SK-MEL-5 (cell line): ENCODE measurements around the gene SOD3. TPM values are rescaled to one million over a fixed set of nuclear protein-coding genes. Genes with fewer than 3 reads are reported as not detected.

Experiments
- DNase-seq: peaks from one replicate; pipeline ENCODE4 v3.0.0-alpha.2; 2016; ENCODE audit warnings: low read depth, low spot score
- in situ Hi-C: cut with HindIII; loops from 2 replicates; pipeline ENCODE4 v1.10.0; 2016; ENCODE audit warnings: low sequenced_read_pairs, high pct_unique_total_duplicates, low pct_unique_long_range_greater_than_20kb
- total RNA-seq: library from RNA; depleted of rRNA; stranded (reverse); fragments of >200 nt; shearing (Covaris generic); gene quantifications from 2 replicates; pipeline ENCODE4 v1.2.3, GENCODE V29; 2014

Gene SOD3
- total RNA-seq, 1 experiment from 2014 or later: not detected

DNA sequence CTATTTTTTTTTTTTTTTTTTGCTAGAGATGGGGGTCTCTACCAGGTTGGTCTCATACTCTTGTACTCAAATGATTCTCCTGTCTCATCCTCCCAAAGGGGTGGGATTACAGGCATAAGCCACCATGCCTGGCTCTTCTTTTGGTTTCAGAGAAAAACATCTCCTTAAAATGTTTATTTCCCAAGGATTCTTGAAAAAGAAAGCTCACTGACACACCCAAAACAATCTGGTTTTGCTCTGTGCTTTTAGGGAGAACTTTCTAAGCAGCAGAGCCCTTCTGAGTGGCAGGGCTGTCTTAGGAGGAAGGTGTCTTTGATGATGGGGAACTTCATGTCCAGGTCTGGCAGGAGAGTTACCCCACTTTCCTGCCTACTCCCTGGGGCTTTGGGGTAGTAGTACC lies 1.2 kb downstream of the SOD3 start:
- in situ Hi-C loops: no loop called here
- DNase-seq: no peak

GRCh38 chr4:24798036-24798610 lies 2.8 kb downstream of the SOD3 start:
- in situ Hi-C loops: no loop called here
- DNase-seq: no peak

- in situ Hi-C loops: no loop called here
- DNase-seq: no peak
These were observed 3.8 kb downstream of the SOD3 start for GRCh38 chr4:24799196-24799543.

DNA sequence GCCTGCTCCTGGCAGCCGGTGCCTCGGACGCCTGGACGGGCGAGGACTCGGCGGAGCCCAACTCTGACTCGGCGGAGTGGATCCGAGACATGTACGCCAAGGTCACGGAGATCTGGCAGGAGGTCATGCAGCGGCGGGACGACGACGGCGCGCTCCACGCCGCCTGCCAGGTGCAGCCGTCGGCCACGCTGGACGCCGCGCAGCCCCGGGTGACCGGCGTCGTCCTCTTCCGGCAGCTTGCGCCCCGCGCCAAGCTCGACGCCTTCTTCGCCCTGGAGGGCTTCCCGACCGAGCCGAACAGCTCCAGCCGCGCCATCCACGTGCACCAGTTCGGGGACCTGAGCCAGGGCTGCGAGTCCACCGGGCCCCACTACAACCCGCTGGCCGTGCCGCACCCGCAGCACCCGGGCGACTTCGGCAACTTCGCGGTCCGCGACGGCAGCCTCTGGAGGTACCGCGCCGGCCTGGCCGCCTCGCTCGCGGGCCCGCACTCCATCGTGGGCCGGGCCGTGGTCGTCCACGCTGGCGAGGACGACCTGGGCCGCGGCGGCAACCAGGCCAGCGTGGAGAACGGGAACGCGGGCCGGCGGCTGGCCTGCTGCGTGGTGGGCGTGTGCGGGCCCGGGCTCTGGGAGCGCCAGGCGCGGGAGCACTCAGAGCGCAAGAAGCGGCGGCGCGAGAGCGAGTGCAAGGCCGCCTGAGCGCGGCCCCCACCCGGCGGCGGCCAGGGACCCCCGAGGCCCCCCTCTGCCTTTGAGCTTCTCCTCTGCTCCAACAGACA lies 4.4 kb downstream of the SOD3 start:
- no peak for DNase-seq
- in situ Hi-C loops: no loop called here

GRCh38 chr4:24800325-24800895 lies 5.0 kb downstream of the SOD3 start:
- DNase-seq: no peak
- in situ Hi-C loops: no loop called here

GRCh38 chr4:24801136-24801855 lies 5.9 kb downstream of the SOD3 start:
- in situ Hi-C loops: no loop called here
- no peak for DNase-seq

GRCh38 chr4:24802648-24803047 lies 7.3 kb downstream of the SOD3 start:
- DNase-seq: no peak

DNA sequence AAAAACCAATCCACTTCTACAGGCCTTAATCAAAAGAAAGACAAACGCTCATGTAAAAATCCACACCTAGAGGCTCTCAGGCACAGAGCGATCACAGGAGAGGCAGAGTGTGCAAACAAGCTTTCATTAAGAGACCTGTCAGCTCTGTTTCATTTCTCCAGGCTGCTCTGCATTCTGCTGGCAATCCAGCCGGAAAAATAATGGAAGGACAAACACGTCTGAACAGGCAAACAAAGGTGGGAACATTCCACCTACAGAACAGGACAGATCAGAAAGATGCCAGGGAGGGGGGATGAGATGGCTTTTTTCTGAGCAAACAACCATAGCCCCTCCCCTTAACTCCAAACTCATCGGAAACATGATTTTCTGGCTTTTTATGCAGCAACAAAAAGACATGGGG lies 9.7 kb downstream of the SOD3 start:
- in situ Hi-C loops: no loop called here
- no peak for DNase-seq

More at GRCh38 chr4:24802648-24803047, 7.3 kb downstream of the SOD3 start:
- in situ Hi-C loops: no loop called here

DNA sequence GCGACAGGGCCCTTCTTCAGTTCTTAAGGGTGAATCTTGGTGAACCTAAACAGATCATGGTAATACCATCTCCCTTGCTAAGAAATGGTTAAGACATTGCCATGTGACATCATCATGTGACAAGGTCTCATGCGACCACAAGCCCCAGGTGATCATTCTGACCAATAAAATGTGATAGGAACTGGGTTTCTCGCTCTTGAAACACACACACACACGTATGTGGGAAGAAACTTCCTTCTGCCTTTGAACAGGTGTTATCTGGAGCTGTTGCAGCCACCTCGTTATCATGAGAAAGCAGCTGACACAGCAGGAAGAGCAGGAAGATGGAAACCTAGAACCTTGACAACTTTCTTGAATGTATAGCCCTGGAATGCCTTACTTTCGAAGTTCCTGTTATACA lies 10.2 kb downstream of the SOD3 start:
- in situ Hi-C loops: no loop called here
- no peak for DNase-seq

DNA sequence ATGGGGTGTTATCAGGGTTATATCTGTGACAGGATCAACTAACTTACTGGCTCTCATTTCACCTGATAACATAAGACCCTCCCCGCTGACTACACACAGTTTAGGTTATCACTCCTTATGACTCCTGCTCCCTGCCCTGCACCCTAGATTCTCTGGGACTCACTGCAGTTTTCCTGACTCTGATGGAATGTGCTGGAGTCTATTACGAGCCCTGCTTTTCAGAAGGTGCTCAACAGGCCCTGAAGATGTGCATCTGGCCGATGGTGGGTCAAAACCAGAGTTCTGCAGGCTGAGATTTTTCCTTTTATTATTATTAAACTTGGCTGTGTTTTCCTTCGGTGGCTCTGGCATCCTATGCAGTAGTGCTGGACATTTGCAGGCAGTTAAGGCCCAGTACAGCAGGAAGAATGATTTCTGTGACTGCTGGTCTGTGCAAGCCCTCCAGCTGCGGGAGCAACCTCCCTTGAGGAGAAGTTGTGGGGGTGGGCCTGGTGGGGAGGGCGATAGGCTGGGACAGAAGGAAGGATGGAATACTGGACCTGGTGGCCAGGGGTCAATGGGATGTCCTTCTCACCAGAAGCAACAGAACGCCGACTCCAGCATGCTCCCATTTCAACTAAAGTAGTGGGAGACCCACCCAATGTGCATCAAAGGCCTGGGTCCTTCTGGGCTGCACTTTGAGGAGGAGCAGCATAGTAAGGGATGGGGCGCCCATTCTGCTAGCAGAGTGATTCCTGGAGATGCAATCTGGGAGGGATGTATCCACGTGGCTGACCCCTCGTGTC lies 11.0 kb downstream of the SOD3 start:
- in situ Hi-C loops: no loop called here
- DNase-seq: no peak

DNA sequence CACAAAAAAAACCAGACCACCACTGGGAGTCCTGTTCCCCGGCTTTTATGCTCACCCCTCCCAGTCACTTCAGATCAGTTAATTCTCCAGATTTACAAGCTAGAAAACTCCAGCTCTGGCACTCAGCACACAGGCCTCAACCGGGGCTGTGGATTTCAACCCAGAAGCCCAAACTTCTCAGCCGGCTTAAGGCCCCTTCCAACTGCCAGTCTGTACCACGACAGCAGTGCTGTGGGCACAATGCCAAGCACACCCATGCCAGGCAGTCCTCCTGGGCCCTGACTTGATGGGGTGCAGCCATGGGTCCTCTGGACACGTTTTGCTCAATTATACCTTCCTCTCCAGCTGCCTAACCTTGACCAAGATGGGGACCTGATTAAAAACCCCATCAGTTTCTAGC lies 12.2 kb downstream of the SOD3 start:
- in situ Hi-C loops: no loop called here

DNA sequence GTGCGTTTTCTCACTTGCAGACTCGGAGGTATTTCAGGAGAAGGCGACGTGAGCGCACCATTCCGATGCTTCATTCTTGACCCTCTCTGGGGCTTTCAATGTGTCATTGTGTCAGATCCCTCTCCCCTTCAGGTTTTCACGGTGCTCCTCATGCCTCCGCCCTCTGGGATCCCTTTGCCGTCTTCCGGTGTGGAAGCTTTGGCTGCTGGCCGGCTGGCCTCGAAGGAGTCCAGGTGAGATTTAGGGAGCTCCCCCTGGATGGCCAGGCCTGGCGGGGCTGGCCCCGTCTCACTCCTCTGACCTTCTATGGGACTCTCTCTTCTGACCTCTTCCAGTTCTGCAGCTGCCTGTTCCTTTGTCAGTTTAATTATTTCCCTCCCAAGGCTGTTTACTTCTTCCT lies 12.9 kb downstream of the SOD3 start:
- in situ Hi-C loops: no loop called here
- DNase-seq: no peak

More for the DNA sequence above, 12.2 kb downstream of the SOD3 start:
- DNase-seq: no peak

GRCh38 chr4:24808955-24809354 lies 13.6 kb downstream of the SOD3 start:
- no peak for DNase-seq
- in situ Hi-C loops: no loop called here

GRCh38 chr4:24809376-24809775 lies 14.0 kb downstream of the SOD3 start:
- peak; percentile 62 for DNase-seq
- in situ Hi-C loops: no loop called here

DNA sequence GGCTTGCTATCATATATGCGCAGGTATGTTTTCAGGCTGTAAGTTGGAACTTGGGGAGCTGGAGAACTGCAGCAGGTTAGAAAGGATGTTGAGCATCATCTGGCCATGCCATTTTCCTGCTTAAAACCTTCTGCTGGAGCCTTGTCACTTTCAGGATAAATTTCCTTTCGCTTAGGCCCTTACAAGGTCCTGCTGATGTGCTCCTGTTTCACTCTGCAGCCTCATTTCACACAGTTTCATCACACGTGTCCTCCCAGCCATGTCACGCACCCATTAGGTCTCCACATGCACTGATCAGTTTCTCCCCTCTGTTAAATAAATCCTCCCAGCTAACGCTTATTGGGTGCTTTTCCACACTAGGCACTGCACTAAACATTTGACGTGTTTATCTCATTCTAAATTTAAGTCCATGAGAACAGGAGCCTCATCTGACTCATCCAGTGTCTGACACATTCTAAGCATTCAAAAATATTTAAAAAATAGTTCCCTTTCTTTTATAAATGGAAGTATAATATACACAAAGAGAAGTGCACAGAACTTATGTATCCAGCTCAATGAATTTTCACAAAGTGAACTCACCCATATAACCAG lies 14.5 kb downstream of the SOD3 start:
- in situ Hi-C loops: no loop called here
- no peak for DNase-seq

GRCh38 chr4:24810871-24811631 lies 15.7 kb downstream of the SOD3 start:
- DNase-seq: no peak
- in situ Hi-C loops: no loop called here

GRCh38 chr4:24813732-24814131 lies 18.4 kb downstream of the SOD3 start:
- DNase-seq: no peak
- in situ Hi-C loops: no loop called here
